ENCODE data around the gene EVI5L. TPM values are rescaled to one million over a fixed set of nuclear protein-coding genes. Genes with fewer than 3 reads are reported as not detected.

The EVI5L gene
- total and polyA plus RNA-seq, 2 of the 8 experiments (the other 6 are each of a cell fraction or from before 2014, with no cell fraction given), result 7.2 to 11.0 TPM

DNA sequence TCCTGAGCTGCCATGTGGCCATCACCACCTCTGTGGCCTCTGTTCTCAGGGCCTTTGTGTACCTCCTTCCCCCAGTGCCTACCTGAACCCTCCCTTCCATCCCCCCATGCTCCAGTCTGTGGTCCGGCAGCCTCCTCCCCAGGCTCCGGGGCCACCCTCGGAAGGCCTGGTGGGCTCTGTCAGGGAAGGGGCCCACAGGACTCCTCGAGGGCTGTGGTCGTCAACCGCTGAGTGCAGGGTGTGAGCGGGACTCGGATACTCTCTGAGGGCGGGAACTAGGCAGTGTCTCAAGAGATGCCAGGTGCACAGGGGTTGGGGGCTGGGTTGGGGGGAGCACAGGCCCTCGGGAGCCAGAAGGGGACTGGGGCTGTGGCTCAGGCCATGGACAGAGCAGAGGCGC lies 77.5 kb downstream of the EVI5L start:
- FAIRE-seq, result no peak
- Histone ChIP-seq H2BK12ac (ENCODE audit: low read depth, low read length) (no peak overlapping the region), H3K4ac (replicated peaks; ENCODE audit: insufficient read length, low read depth, low read length) (no peak overlapping the region), H3K27ac (ENCODE audit: low read depth, low read length) (no peak overlapping the region), H3K27me3 (replicated peaks in 1 of 4; ENCODE audit: control insufficient read depth in 3 of 4, extremely low read depth in 1 of 4, insufficient read depth in 3 of 4, low read length in 3 of 4) (no peaks in the 10 kb centered on the region), H2BK20ac (ENCODE audit: low read length) (no peak overlapping the region), H3K9ac (replicated peaks in 1 of 4; ENCODE audit: extremely low read depth in 1 of 4, low read depth in 3 of 4, low read length in 3 of 4) (no peak overlapping the region), H3K23me2 (ENCODE audit: low read depth, low read length) (peaks cover 12% of the 10 kb centered on the region), H3K56ac (replicated peaks; ENCODE audit: insufficient read length, low read depth, low read length) (no peak overlapping the region), H2AFZ (ENCODE audit: low read length) (no peak overlapping the region), H3K9me3 (ENCODE audit: insufficient read depth in 2 of 2, low read depth in 1 of 2, low read length in 1 of 2) (no peaks in the 10 kb centered on the region), H4K8ac (ENCODE audit: extremely low read depth, insufficient read depth, low read length) (no peak overlapping the region), H3K79me2 (ENCODE audit: control insufficient read depth in 1 of 2, insufficient read depth in 2 of 2, low read length in 2 of 2) (peaks cover 0 to 22% of the 10 kb centered on the region in 2 experiments; a peak in 2 of 4 replicates), H2BK15ac (ENCODE audit: low read length) (no peak overlapping the region), H3K4me2 (ENCODE audit: insufficient read depth in 1 of 2, low read depth in 2 of 2, low read length in 2 of 2) (no peak overlapping the region), H2BK5ac (ENCODE audit: low read depth, low read length) (no peak overlapping the region), H3K36me3 (ENCODE audit: control insufficient read depth in 2 of 4, insufficient read depth in 4 of 4, low read length in 3 of 4) (peaks cover 5 to 27% (median 16%) of the 10 kb centered on the region in 4 experiments; a peak in 5 of 8 replicates), H2AK5ac (ENCODE audit: low read depth, low read length) (no peak overlapping the region), H2BK120ac (replicated peaks; ENCODE audit: low read depth, low read length) (no peak overlapping the region), H3K23ac (ENCODE audit: insufficient read length) (no peak overlapping the region), H4K20me1 (replicated peaks in 1 of 2; ENCODE audit: control insufficient read depth in 1 of 2, insufficient read depth in 2 of 2, low read length in 2 of 2) (peaks cover 5 to 19% of the 10 kb centered on the region in 2 experiments), H3K14ac (ENCODE audit: insufficient read length) (no peak overlapping the region), H4K5ac (ENCODE audit: insufficient read length, low read depth, low read length) (no peak overlapping the region), H3K4me1 (replicated peaks in 1 of 4; ENCODE audit: control insufficient read depth in 3 of 4, insufficient read depth in 4 of 4, low read length in 3 of 4) (peaks cover 0 to 11% (median 7%) of the 10 kb centered on the region in 4 experiments; a peak in 5 of 7 replicates), H3K18ac (ENCODE audit: extremely low read depth, low read length) (no peak overlapping the region), H3K4me3 (ENCODE audit: extremely low read depth in 1 of 4, insufficient read depth in 2 of 4, low read depth in 3 of 4, low read length in 4 of 4) (no peak overlapping the region), H4K91ac (replicated peaks; ENCODE audit: insufficient read length, low read length) (no peak overlapping the region), H3K79me1 (ENCODE audit: low read depth, low read length) (peaks cover 11% of the 10 kb centered on the region)
- POLR2A ChIA-PET (ENCODE audit: partially characterized antibody), result interaction anchor here (1.4 to 2.1 kb wide), 2 partner anchors 10 to 35 kb away, joined by 10 to 12 read pairs; partner anchors contain the start of gene TIMM44
- 97% methylated on average over 11 of the region's 11 CpGs; no CpG with 5 or more reads in 1 of the 2 experiments for WGBS, 2 experiments (ENCODE audit: extremely low coverage in 1 of 2, insufficient coverage in 1 of 2, insufficient read length in 1 of 2, insufficient replicate concordance in 2 of 2, low coverage in 1 of 2, low lambda C conversion rate in 2 of 2, missing lambda C conversion rate in 1 of 2)
- CTCF ChIA-PET (ENCODE audit: partially characterized antibody), result interaction anchor here (0.6 to 1.8 kb wide), 3 partner anchors 10 to 61 kb away, joined by 3 to 12 read pairs (median 3); no protein-coding TSS in a partner anchor
- DNase-seq (ENCODE audit: low read depth in 1 of 2, low spot score in 2 of 2), result no peak
- TF ChIP-seq RXRA (IDR thresholded peaks at IDR 0.05; ENCODE audit: insufficient read depth, low read depth, low read length) (no peak), EP300 (IDR thresholded peaks at IDR 0.05; ENCODE audit: borderline replicate concordance in 1 of 2, low read depth in 2 of 2, low read length in 2 of 2) (no peak), CHD2 (IDR thresholded peaks at IDR 0.05; ENCODE audit: low read length) (no peak), BRCA1 (IDR thresholded peaks at IDR 0.05; ENCODE audit: low read depth, low read length) (no peak), SRF (IDR thresholded peaks at IDR 0.05; ENCODE audit: low read depth, low read length) (no peak), SIX5 (IDR thresholded peaks at IDR 0.05; ENCODE audit: low read depth, low read length) (no peak), GABPA (IDR thresholded peaks at IDR 0.05; ENCODE audit: borderline replicate concordance, insufficient read depth, low read length) (no peak), TCF12 (IDR thresholded peaks at IDR 0.05; ENCODE audit: low read depth, low read length) (no peak), CBX5 (IDR thresholded peaks at IDR 0.05; ENCODE audit: low read depth, low read length) (no peak), RNF2 (IDR thresholded peaks at IDR 0.05; ENCODE audit: borderline replicate concordance, low read depth, low read length, missing control alignments, poor library complexity, severe bottlenecking) (no peak), EZH2 (IDR thresholded peaks at IDR 0.05; ENCODE audit: low read depth, low read length, severe bottlenecking) (no peak), SIRT6 (IDR thresholded peaks at IDR 0.05; ENCODE audit: low read length) (no peak), MAFK (IDR thresholded peaks at IDR 0.05; ENCODE audit: low read depth, low read length) (no peak), JUND (IDR thresholded peaks at IDR 0.05; ENCODE audit: low read length) (no peak), CEBPB (IDR thresholded peaks at IDR 0.05; ENCODE audit: low read depth, low read length) (no peak)
